ENCODE data around the gene KRTAP4-8.

DNA sequence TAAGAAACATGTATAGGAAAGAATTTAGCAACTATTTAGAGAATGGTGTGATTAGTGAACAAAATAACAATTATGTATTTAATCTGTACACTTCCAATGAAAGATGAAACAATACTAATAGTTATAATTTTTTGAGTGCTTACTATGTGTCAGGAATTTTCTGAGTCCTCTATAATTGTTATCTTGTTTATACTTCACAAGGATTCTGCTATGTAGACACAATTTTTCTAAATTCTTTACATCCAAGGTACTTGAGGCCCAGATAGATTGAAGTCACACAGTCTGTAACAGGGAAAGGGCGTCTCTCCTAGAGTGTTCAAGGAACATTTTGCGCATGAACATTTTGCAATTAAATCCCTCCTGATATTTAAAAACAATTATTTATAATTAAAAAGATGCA, 27.1 kb upstream of the KRTAP4-8 start:
- TF ChIP-seq POLR2AphosphoS5 (IDR thresholded peaks at IDR 0.05; ENCODE audit: borderline replicate concordance, low read depth, low read length) (no peak), EZH2 (IDR thresholded peaks at IDR 0.05) (no peak)

All from SK-N-MC (cell line).